Liver (tissue), 9 donors: Measurements from ENCODE around the gene SNRPF. TPM values are rescaled to one million over a fixed set of nuclear protein-coding genes. Genes with fewer than 3 reads are reported as not detected.

Source experiments
- DNase-seq: peaks from one replicate; pipeline ENCODE4 v3.0.0-alpha.2; 2017; ENCODE audit warnings: low spot score
- H3K27ac ChIP-seq, 2 donors: one replicate each; pipeline ENCODE4 v1.7.0; 2013; ENCODE audit warnings: inconsistent platforms in 2 of 2, low read length in 2 of 2, control low read depth in 1 of 2, low read depth in 1 of 2, mild to moderate bottlenecking in 1 of 2
- H3K27me3 ChIP-seq, 4 donors: one replicate each; pipeline versions ENCODE4 v1.6.1 to v1.7.0; 2013; ENCODE audit warnings: low read length in 3 of 4, inconsistent platforms in 1 of 4, mild to moderate bottlenecking in 1 of 4, moderate library complexity in 1 of 4; ENCODE audit not compliant: control insufficient read depth in 4 of 4, insufficient read depth in 4 of 4
- H3K36me3 ChIP-seq, 4 donors: one replicate each; pipeline versions ENCODE4 v1.6.1 to v1.7.0; 2013; ENCODE audit warnings: low read length in 3 of 4, mild to moderate bottlenecking in 3 of 4, low read depth in 1 of 4, moderate library complexity in 1 of 4; ENCODE audit not compliant: control insufficient read depth in 4 of 4, insufficient read depth in 3 of 4
- H3K4me1 ChIP-seq, 4 donors: one replicate each; pipeline versions ENCODE4 v1.6.1 to v1.7.0; 2013; ENCODE audit warnings: low read length in 3 of 4, mild to moderate bottlenecking in 3 of 4, moderate library complexity in 1 of 4; ENCODE audit not compliant: control insufficient read depth in 4 of 4, insufficient read depth in 4 of 4
- H3K4me3 ChIP-seq, 3 donors: one replicate each; pipeline versions ENCODE4 v1.6.1 to v1.7.0; 2013; ENCODE audit warnings: low read length in 3 of 3, control low read depth in 1 of 3, low read depth in 1 of 3, mild to moderate bottlenecking in 1 of 3
- H3K9ac ChIP-seq, 2 donors: one replicate each; pipeline ENCODE4 v1.7.0; 2013; ENCODE audit warnings: low read length in 2 of 2, mild to moderate bottlenecking in 2 of 2, moderate library complexity in 2 of 2, control low read depth in 1 of 2, low read depth in 1 of 2
- H3K9me3 ChIP-seq, 4 donors: one replicate each; pipeline versions ENCODE4 v1.6.1 to v1.7.0; 2013; ENCODE audit warnings: low read length in 3 of 4; ENCODE audit not compliant: control insufficient read depth in 4 of 4
- ATF3 ChIP-seq: IDR thresholded peaks from 2 replicates; pipeline ENCODE4 v1.6.1; 2016; ENCODE audit warnings: antibody characterized with exemption
- FOXA1 ChIP-seq: IDR thresholded peaks from 2 replicates; pipeline ENCODE4 v1.6.1; 2016; ENCODE audit warnings: antibody characterized with exemption
- FOXA2 ChIP-seq: IDR thresholded peaks from 2 replicates; pipeline ENCODE4 v1.6.1; 2016; ENCODE audit warnings: antibody characterized with exemption
- GABPA ChIP-seq, 2 donors: IDR thresholded peaks in 1 of 2; conservative IDR thresholded peaks in 1 of 2; 2 replicates each; pipeline ENCODE4 v1.6.1; 2016; ENCODE audit warnings: antibody characterized with exemption in 2 of 2, mild to moderate bottlenecking in 1 of 2, moderate library complexity in 1 of 2
- HNF4G ChIP-seq: IDR thresholded peaks from 2 replicates; pipeline ENCODE4 v1.6.1; 2016; ENCODE audit warnings: antibody characterized with exemption
- MAX ChIP-seq: IDR thresholded peaks from 2 replicates; pipeline ENCODE4 v1.6.1; 2016; ENCODE audit warnings: antibody characterized with exemption
- NR2F2 ChIP-seq: IDR thresholded peaks from 2 replicates; pipeline ENCODE4 v1.6.1; 2016; ENCODE audit warnings: antibody characterized with exemption
- SP1 ChIP-seq: IDR thresholded peaks from 2 replicates; pipeline ENCODE4 v1.6.1; 2018; ENCODE audit warnings: antibody characterized with exemption, mild to moderate bottlenecking
- YY1 ChIP-seq: IDR thresholded peaks from 2 replicates; pipeline ENCODE4 v1.6.1; 2016; ENCODE audit warnings: antibody characterized with exemption, mild to moderate bottlenecking
- ZBTB33 ChIP-seq: IDR thresholded peaks from 2 replicates; pipeline ENCODE4 v1.6.1; 2016; ENCODE audit warnings: antibody characterized with exemption
- WGBS: extraction: QIAGEN DNeasy Blood & Tissue Kit; methylation state at CpG from one replicate; pipeline ENCODE4 v1.1.7; 2013; 5-methylcytosine and 5-hydroxymethylcytosine counted together
- polyA plus RNA-seq, 2 donors: library from polyadenylated mRNA; stranded (reverse) in 1 of 2; unstranded in 1 of 2; fragments of 200-250 nt in 1 of 2; fragments of >200 nt in 1 of 2; fragmentation: Nextera tagmentation in 1 of 2; extraction: Ambion mirVana in 1 of 2; gene quantifications; one replicate each; pipeline versions ENCODE4 v1.2.1 to v1.2.3, GENCODE V29; 2013 to 2015
- total RNA-seq, 2 donors: library from RNA; depleted of rRNA; stranded (reverse); fragments of >200 nt; gene quantifications; one replicate each; pipeline ENCODE4 v1.2.3, GENCODE V29; 2014
- TF ChIP-seq, protein P1 (sequence below): fragments of 150-350 bp; IDR thresholded peaks from 2 replicates; pipeline ENCODE4 v1.5.1; 2017; ENCODE audit warnings: improper control_type of control experiment, low read depth, low read length; ENCODE audit not compliant: missing input control
- TF ChIP-seq, protein P2 (sequence below): IDR thresholded peaks from 2 replicates; pipeline ENCODE4 v1.6.1; 2016; ENCODE audit warnings: antibody characterized with exemption, mild to moderate bottlenecking
- donor health status: healthy.
- donor health status: healthy.
- donor health status: healthy.
- donor health status: healthy.
- donor health status: healthy.

Gene SNRPF
- total and polyA plus RNA-seq, 4 donors: 5.4 to 35.9 (median 12.4) TPM

- TF ChIP-seq, protein P1, sequence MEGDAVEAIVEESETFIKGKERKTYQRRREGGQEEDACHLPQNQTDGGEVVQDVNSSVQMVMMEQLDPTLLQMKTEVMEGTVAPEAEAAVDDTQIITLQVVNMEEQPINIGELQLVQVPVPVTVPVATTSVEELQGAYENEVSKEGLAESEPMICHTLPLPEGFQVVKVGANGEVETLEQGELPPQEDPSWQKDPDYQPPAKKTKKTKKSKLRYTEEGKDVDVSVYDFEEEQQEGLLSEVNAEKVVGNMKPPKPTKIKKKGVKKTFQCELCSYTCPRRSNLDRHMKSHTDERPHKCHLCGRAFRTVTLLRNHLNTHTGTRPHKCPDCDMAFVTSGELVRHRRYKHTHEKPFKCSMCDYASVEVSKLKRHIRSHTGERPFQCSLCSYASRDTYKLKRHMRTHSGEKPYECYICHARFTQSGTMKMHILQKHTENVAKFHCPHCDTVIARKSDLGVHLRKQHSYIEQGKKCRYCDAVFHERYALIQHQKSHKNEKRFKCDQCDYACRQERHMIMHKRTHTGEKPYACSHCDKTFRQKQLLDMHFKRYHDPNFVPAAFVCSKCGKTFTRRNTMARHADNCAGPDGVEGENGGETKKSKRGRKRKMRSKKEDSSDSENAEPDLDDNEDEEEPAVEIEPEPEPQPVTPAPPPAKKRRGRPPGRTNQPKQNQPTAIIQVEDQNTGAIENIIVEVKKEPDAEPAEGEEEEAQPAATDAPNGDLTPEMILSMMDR: no peak
- TF ChIP-seq, protein P2, sequence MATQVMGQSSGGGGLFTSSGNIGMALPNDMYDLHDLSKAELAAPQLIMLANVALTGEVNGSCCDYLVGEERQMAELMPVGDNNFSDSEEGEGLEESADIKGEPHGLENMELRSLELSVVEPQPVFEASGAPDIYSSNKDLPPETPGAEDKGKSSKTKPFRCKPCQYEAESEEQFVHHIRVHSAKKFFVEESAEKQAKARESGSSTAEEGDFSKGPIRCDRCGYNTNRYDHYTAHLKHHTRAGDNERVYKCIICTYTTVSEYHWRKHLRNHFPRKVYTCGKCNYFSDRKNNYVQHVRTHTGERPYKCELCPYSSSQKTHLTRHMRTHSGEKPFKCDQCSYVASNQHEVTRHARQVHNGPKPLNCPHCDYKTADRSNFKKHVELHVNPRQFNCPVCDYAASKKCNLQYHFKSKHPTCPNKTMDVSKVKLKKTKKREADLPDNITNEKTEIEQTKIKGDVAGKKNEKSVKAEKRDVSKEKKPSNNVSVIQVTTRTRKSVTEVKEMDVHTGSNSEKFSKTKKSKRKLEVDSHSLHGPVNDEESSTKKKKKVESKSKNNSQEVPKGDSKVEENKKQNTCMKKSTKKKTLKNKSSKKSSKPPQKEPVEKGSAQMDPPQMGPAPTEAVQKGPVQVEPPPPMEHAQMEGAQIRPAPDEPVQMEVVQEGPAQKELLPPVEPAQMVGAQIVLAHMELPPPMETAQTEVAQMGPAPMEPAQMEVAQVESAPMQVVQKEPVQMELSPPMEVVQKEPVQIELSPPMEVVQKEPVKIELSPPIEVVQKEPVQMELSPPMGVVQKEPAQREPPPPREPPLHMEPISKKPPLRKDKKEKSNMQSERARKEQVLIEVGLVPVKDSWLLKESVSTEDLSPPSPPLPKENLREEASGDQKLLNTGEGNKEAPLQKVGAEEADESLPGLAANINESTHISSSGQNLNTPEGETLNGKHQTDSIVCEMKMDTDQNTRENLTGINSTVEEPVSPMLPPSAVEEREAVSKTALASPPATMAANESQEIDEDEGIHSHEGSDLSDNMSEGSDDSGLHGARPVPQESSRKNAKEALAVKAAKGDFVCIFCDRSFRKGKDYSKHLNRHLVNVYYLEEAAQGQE: peak; percentile 34
- TF ChIP-seq YY1 (peak; percentile 23), SP1 (no peak)
- H3K36me3 ChIP-seq: peaks cover 3 to 24% (median 12%) of the 10 kb centered on the region in 4 donors
- H3K9me3 ChIP-seq: no peaks in the 10 kb centered on the region
- H3K27ac ChIP-seq: peak overlapping the region; percentile 73 to 75
- 54% methylated on average over 10 of the region's 10 CpGs for WGBS
- peak overlapping the region; percentile 53 to 82 (median 66) for H3K4me3 ChIP-seq
- peaks cover 5 to 22% (median 17%) of the 10 kb centered on the region in 4 donors for H3K4me1 ChIP-seq
- DNase-seq: no peak
- H3K9ac ChIP-seq: no peak overlapping the region
- H3K27me3 ChIP-seq: no peaks in the 10 kb centered on the region
Observed at GRCh38 chr12:95859947-95860850, 1.4 kb downstream of the SNRPF start.

GRCh38 chr12:95862038-95862437, 3.3 kb downstream of the SNRPF start:
- Histone ChIP-seq H3K4me3 (no peak overlapping the region), H3K9me3 (no peaks in the 10 kb centered on the region), H3K4me1 (peaks cover 5 to 22% (median 17%) of the 10 kb centered on the region in 4 donors), H3K27ac (no peak overlapping the region), H3K36me3 (peaks cover 3 to 29% (median 15%) of the 10 kb centered on the region in 4 donors), H3K9ac (no peak overlapping the region), H3K27me3 (no peaks in the 10 kb centered on the region)
- over 99% methylated on average over 3 of the region's 3 CpGs for WGBS
- no peak for DNase-seq
- TF ChIP-seq ATF3: no peak
- TF ChIP-seq GABPA (IDR thresholded peaks at IDR 0.05 in 1 of 2, conservative IDR thresholded peaks at IDR 0.05 in 1 of 2): no peak
- no peak for TF ChIP-seq MAX
- no peak for TF ChIP-seq HNF4G
- TF ChIP-seq ZBTB33: no peak
- TF ChIP-seq, protein P2: no peak
- no peak for TF ChIP-seq FOXA1
- TF ChIP-seq SP1: no peak
- no peak for TF ChIP-seq FOXA2
- TF ChIP-seq NR2F2: no peak
